BE2C (cell line): ENCODE data around the gene ASIC2.

ENCODE experiments used
- DNase-seq: peaks from one replicate; pipeline ENCODE4 v3.0.0-alpha.2; 2020
- H3K27me3 ChIP-seq: fragments of 250-450 bp; sonication (Bioruptor Pico); 2 replicates; pipeline ENCODE4 v1.5.1; 2020; ENCODE audit warnings: mild to moderate bottlenecking
- H3K36me3 ChIP-seq: fragments of 250-450 bp; sonication (Bioruptor Pico); 2 replicates; pipeline ENCODE4 v1.5.1; 2020; ENCODE audit warnings: mild to moderate bottlenecking
- H3K4me1 ChIP-seq: fragments of 250-450 bp; sonication (Bioruptor Pico); 2 replicates; pipeline ENCODE4 v1.5.1; 2020
- H3K4me3 ChIP-seq: 2 replicates; pipeline ENCODE4 v1.5.1; 2011; ENCODE audit warnings: low read depth, low read length
- H3K9me3 ChIP-seq: fragments of 250-450 bp; sonication (Bioruptor Pico); 2 replicates; pipeline ENCODE4 v1.5.1; 2020
- TF ChIP-seq, protein P1 (sequence below): IDR thresholded peaks from 2 replicates; pipeline ENCODE4 v1.5.1; 2012; ENCODE audit warnings: mild to moderate bottlenecking, low read depth, low read length

ASIC2 gene

DNA sequence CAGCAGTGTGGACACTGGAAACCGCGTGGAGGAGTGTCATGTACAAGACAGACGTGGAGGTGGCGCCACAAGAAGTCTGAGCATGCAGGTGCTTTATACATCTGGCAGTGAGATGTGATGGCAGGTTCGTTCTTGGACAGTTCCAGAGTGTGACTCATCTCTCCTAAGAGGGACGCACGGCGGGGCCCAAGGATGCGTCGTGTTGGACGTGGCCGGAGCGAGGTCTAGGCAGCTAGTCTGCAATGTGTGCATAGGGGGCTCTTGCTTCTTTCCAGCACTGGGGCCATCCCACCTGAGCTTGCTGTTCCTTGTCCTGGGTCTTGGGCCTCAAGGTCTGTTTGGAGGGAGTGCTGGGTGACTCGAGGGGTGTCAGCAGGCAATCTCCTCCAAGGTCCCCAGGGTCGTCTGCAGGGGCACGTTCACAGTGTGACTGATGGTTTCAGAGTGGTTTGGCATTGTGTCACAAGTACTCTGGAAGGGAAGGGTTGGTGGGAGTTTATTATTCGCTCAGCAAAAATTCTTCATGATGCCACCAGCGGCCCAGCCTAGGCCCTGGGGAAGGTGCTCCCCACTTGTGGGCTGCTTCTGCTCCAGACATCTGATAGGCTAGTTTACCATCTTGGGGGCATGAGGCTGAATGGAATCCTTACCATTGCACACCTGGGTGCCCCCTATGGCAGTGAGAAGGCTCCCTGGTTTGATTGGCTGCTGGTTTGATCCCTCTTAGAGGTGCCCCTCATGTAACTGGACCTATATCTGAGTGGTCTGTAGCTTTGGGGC is 279.3 kb downstream of the ASIC2 start:
- H3K27me3 ChIP-seq, result no peaks in the 10 kb centered on the region
- no peak overlapping the region for H3K4me3 ChIP-seq
- H3K36me3 ChIP-seq, result no peaks in the 10 kb centered on the region
- TF ChIP-seq, protein P1, sequence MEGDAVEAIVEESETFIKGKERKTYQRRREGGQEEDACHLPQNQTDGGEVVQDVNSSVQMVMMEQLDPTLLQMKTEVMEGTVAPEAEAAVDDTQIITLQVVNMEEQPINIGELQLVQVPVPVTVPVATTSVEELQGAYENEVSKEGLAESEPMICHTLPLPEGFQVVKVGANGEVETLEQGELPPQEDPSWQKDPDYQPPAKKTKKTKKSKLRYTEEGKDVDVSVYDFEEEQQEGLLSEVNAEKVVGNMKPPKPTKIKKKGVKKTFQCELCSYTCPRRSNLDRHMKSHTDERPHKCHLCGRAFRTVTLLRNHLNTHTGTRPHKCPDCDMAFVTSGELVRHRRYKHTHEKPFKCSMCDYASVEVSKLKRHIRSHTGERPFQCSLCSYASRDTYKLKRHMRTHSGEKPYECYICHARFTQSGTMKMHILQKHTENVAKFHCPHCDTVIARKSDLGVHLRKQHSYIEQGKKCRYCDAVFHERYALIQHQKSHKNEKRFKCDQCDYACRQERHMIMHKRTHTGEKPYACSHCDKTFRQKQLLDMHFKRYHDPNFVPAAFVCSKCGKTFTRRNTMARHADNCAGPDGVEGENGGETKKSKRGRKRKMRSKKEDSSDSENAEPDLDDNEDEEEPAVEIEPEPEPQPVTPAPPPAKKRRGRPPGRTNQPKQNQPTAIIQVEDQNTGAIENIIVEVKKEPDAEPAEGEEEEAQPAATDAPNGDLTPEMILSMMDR, result no peak
- H3K9me3 ChIP-seq, result no peaks in the 10 kb centered on the region
- DNase-seq, result no peak
- H3K4me1 ChIP-seq, result no peaks in the 10 kb centered on the region

- Histone ChIP-seq H3K4me3 (no peak overlapping the region), H3K9me3 (no peaks in the 10 kb centered on the region), H3K4me1 (no peaks in the 10 kb centered on the region), H3K27me3 (no peaks in the 10 kb centered on the region), H3K36me3 (no peaks in the 10 kb centered on the region)
- TF ChIP-seq, protein P1, result no peak
- no peak for DNase-seq
These were observed 280.5 kb downstream of the ASIC2 start for GRCh38 chr17:33012522-33013033.

DNA sequence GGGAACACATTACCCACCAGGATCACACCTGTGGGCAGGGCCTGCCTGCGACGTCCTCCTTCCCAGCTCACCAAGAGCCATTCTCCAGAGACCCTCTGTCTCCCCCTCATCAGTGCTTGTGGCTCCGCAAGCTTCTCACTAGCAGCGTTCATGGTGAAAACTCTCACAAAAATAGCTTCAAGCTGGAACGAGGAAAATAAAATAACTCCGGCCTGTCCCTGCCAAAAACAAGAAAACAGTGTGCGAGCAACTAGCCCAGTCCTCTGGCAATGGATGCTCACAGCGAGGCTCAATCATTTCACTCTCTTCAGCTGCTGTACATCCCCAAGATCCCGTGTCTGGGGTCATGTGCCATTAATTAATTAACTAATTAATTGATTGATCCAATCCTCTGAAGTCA is 283.5 kb downstream of the ASIC2 start:
- H3K4me1 ChIP-seq, result no peaks in the 10 kb centered on the region
- no peak overlapping the region for H3K4me3 ChIP-seq
- no peaks in the 10 kb centered on the region for H3K36me3 ChIP-seq
- DNase-seq, result no peak
- H3K9me3 ChIP-seq, result no peaks in the 10 kb centered on the region
- no peaks in the 10 kb centered on the region for H3K27me3 ChIP-seq
- TF ChIP-seq, protein P1, result no peak

DNA sequence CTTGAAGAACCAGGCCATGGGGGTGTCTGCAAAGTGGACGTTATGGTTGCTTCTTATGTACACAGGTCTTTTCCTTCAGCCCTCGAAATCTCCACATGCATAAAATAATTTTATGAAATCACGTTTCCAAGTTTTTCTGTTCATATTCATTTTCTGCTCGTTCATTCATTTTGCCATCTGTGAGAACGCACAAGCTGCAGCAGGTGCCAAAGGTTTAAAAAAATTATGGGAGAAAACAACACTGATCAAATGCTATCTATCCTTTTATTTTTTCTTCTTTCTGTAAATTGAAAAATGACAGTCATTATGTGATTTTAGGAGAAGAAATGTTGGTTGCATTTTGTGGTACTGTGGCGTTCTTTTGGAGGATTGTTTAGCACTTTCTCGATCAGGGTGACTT is 285.9 kb downstream of the ASIC2 start:
- Histone ChIP-seq H3K4me1 (no peaks in the 10 kb centered on the region), H3K9me3 (no peaks in the 10 kb centered on the region), H3K36me3 (no peaks in the 10 kb centered on the region), H3K27me3 (no peaks in the 10 kb centered on the region), H3K4me3 (no peak overlapping the region)
- TF ChIP-seq, protein P1, result no peak
- DNase-seq, result no peak

DNA sequence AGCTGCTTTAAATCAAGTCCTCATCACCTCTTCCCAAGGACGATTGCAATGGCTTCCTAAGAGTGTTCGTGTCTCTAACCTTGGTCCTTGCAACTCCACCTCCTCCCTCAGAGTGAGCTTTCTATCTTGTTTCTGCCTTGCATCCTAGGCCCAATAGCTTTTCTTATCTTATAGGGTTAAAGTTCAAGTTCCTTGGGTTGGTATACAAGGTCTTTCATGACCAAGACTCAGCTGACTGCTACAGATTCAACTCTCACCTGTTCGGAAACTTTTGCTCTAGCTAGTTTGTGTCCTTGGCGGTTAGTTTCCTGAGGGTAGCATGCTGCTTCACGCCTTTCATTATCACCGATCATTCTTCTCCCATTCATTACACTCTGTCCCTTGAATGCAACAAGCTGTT is 290.8 kb downstream of the ASIC2 start:
- no peak for DNase-seq
- TF ChIP-seq, protein P1, result no peak
- no peaks in the 10 kb centered on the region for H3K36me3 ChIP-seq

GRCh38 chr17:32998887-32999228 is 294.2 kb downstream of the ASIC2 start:
- H3K27me3 ChIP-seq, result no peaks in the 10 kb centered on the region
- no peaks in the 10 kb centered on the region for H3K9me3 ChIP-seq
- no peak overlapping the region for H3K4me3 ChIP-seq
- DNase-seq, result no peak
- TF ChIP-seq, protein P1, result no peak
- H3K36me3 ChIP-seq, result no peaks in the 10 kb centered on the region
- H3K4me1 ChIP-seq, result no peaks in the 10 kb centered on the region

More for the DNA sequence above, 290.8 kb downstream of the ASIC2 start:
- H3K9me3 ChIP-seq, result no peaks in the 10 kb centered on the region
- no peak overlapping the region for H3K4me3 ChIP-seq
- no peaks in the 10 kb centered on the region for H3K4me1 ChIP-seq
- no peaks in the 10 kb centered on the region for H3K27me3 ChIP-seq
